ENCODE data around the gene PLD6.

Gene PLD6

GRCh38 chr17:17153071-17153470 is 53.1 kb downstream of the PLD6 start:
- DNase-seq, result no peak

- no peak for DNase-seq
Measured at GRCh38 chr17:17152385-17152784, 53.7 kb downstream of the PLD6 start.

GRCh38 chr17:17151962-17152361 is 54.2 kb downstream of the PLD6 start:
- DNase-seq, result no peak

- DNase-seq, result no peak
Measured at GRCh38 chr17:17151541-17151940, 54.6 kb downstream of the PLD6 start.

- DNase-seq, result no peak
Measured at GRCh38 chr17:17151055-17151454, 55.1 kb downstream of the PLD6 start.

Data from SHP77 treated with DMSO at 0.1 percent for 48 hours (cell line).